ENCODE measurements around the gene XPO6.

XPO6 gene

GRCh38 chr16:28183930-28184329 lies 27.8 kb downstream of the XPO6 start:
- DNase-seq = no peak

GRCh38 chr16:28183484-28183883 lies 28.3 kb downstream of the XPO6 start:
- DNase-seq = no peak

DNA sequence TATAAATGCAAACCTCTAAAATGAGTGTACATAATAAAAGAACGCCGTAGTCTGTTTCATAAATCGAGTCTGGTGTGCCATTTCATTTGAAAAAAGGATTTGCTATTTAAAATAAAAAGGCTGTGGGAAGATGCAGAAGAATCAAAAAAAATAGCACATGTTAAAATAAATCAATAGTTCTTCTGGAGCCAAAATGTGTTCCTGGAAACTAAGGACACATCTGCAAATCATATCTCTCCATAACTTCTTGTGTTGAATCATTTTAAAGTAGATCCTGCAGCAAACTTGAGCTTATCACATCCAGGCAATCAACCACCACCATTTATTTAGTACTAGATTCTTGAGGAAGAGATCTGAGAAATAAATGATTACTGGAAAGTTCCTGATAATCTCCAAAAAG lies 29.0 kb downstream of the XPO6 start:
- DNase-seq = no peak

GRCh38 chr16:28182183-28182582 lies 29.6 kb downstream of the XPO6 start:
- DNase-seq = no peak

DNA sequence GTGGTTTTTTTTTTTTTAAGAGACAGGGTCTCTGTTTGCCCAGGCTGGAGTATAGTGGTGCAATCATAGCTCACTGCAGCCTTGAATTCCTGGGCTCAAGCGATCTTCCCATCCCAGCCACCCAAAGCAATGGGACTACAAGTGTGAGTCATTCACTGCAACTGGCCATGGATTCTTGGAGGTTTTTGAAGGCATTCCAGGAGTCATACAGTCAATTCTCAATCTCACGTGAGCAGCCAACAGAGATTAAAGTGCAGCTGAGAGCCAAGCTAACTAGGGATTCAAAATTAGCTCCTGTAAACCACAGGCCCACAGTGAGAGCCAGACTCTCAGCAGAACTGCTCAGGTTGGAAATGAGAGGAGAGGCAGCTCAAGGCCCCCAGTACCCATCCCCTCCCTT lies 30.2 kb downstream of the XPO6 start:
- no peak for DNase-seq

- no peak for DNase-seq
Measured at GRCh38 chr16:28180655-28181460, 30.9 kb downstream of the XPO6 start.

DNA sequence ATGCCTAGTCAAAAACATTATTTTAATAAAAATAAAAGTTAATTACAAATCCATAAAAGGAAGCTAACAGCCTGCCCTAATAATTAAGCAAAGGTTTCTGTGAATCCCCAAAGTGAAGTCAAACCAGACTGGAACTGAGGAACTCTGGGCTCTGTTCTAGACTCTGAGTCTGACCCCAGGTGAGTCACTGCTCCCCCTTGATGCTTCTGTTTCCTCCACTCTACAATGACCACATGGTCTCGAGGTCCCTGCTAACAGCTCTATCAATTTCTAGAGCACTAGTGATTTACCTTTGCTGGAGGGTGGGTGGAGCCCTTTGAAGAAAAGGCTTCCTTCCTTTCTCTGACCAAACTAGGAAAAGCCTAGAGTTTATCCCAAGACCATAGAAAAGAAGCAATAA lies 32.4 kb downstream of the XPO6 start:
- DNase-seq = no peak

GRCh38 chr16:28175715-28176114 lies 36.0 kb downstream of the XPO6 start:
- DNase-seq = no peak

DNA sequence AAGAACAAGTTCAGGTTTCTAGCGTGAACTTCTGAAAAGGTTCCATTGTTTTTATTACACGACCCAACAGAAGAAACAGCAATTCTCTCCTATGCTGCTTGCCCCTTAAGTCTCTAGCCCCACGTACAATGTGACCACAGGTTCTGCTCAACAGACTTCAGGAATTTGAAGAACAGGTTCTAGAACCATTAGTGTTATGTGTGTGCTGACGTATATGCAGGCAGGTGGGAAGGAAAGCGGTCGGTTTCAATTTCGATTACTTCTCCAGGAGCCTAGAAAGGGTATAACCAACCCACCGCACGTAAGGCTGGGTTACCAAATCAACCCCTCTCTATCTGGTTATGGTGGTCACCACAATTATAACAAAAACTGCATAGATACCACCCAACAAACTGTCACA lies 39.4 kb downstream of the XPO6 start:
- DNase-seq = no peak

DNA sequence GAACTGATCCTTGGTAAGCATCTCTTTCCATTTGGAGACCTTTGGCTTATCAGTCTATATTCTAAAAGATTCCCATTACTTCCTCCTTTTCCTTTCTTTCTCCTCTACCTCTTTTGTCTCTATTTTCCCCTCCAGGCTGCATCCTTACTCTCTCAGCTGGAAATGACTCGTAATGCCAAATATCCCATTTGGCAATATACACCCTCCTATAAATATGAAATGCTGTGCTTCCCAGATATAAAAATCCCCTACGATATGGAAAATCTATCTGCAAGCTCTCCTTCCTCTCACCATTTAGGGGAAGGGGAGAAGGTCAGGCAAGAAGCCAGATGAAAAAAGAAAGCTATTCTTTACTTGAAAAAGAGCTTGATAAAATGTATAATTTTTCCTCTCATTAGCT lies 39.9 kb downstream of the XPO6 start:
- no peak for DNase-seq

- peak; percentile 8 for DNase-seq
Measured at GRCh38 chr16:28168991-28169554, 42.7 kb downstream of the XPO6 start.

DNA sequence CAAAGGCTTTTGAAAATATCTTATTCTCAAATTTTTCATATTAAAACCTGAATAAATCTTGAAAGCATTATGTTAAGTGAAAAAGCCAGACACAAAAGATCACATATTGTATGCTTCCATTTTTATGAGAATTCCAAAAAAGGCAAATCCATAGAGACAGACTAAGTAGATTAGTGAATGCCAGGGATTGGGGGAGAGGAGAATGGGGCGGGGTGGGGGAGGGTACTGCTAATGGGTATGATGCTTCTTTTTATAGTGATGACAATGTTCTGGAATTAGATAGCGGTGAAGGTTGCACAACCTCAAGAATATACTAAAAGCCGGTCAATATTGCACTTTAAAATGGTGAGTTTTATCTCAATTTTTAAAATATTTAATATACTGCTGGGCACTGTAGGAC lies 44.0 kb downstream of the XPO6 start:
- DNase-seq = no peak

- no peak for DNase-seq
Measured at GRCh38 chr16:28167221-28167620, 44.5 kb downstream of the XPO6 start.

DNA sequence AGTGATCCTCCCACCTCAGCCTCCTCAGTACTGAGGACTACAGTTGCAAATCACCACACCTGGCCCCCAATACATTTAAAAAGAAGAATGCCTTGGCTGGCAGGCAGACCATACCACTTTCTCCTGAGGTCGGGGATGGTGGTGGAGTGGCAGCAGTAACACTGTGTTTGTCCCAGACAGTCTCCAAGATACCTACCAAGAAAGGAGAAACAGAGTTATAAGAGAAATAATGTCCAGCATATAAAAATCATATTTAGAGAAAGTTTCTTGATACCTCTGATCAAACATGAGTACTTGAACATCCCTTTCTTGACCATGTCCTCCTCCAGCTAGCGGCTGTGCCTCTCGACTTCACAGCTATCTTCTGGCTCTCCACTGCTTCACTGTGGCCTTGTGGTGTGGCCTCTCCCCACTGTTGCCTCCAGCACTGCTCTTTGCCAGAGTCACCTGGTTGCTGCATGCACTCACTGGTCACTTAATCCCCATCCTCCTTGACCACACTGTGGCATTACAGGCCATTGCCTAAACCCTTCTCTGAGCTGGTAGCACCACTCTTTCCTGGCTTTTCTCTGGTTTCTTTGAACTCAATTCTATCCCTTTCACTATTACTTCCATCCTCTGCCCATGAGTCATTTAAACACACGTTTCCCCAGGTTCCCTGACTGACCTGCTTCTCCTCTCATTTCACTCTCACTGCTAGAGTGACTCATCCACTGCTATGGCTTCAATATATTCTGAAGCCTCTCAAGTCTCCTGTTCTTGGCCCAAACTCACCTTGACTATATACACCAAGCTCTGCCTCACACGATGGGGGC lies 45.2 kb downstream of the XPO6 start:
- no peak for DNase-seq

- no peak for DNase-seq
Measured at GRCh38 chr16:28165598-28165997, 46.2 kb downstream of the XPO6 start.

DNA sequence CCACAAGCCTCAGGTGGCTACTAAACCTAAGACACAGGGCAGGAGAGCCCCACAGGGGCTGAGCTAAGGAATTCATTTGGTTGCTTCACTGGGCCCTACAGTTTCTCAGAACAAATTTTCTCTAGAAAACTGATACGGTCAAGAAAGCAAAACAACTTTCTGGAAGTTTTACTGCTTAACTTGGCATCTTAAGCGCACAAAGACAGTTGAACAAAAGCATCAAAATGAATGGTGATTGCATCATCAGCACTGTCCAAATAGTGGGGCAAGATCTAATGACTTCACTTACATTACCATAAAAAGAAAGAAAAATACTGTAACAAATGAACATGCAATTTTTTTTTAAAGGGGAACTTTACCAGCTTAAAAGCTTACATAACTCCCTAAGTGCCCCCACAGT lies 47.6 kb downstream of the XPO6 start:
- no peak for DNase-seq

DNA sequence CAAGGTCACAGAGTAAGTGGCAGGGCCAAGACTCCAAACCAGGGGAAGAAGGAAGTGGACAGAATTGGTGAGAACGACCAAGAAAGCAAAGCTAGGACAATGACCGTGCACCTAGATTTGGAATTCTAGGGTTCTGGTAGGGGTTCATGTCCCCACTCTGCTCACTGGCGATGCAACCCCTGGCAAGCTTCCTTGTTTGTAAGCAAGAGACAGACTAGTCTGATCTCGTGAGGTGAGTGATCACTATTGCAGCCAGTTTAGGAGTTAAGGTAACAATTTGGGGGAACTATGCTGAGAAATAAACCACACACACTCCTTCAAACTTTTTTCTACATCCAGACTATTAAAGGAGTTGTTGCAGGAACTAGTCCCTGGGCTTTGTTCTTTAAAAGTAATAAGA lies 48.1 kb downstream of the XPO6 start:
- DNase-seq = no peak

- DNase-seq = no peak
Measured at GRCh38 chr16:28162326-28162877, 49.4 kb downstream of the XPO6 start.

DNA sequence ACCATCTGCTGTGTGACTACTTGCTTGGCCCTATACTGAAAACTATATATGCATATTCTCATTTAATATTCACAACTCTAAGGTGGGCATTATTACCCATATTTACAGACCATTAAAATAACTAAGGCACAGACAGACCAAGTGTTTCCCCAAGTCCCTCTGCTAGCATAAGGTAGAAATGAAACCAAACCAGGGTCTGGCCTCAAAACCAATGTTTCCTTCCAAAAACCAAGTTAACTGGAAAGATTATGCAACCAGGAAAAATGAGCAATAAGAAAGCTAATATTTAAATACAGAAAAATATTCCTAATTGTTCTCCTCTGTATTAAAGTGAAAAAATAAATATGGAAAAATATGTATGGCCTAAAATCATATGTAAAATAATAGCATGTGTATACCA lies 50.1 kb downstream of the XPO6 start:
- DNase-seq = no peak

- no peak for DNase-seq
Measured at GRCh38 chr16:28158136-28158535, 53.6 kb downstream of the XPO6 start.

DNA sequence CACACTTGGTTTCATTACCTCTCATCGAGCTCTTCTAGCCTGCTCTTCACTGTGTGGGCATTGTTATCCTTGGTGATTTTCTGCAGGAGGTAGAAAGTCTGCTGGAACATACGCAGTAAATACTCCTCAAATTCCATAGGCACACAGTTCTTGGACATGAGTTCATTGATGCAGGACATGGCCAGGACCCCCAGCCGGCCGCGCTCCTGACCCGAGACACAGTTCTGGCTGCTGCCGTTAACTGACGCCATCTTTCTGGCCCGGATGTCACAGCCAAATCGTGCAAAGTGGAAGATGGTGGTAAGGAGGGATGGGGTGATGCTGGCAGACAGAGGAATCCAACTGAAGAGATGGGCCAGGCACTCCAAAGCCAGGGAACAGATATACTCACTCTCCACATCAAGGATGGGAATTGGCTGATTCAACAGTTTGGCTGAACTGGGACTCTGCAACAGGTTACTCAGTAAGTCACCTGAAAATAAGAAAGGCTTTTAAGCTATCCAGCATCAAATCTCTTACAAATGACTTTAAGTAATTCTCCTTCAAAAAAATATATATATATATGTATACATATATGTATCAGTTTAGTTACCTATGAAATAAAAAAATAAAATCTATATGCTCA lies 55.6 kb downstream of the XPO6 start:
- no peak for DNase-seq

- DNase-seq = no peak
Measured at GRCh38 chr16:28155293-28155692, 56.5 kb downstream of the XPO6 start.

- no peak for DNase-seq
Measured at GRCh38 chr16:28151180-28151579, 60.6 kb downstream of the XPO6 start.
